GM21619 (cell line): ENCODE measurements around the gene LECT2.

Experiments used
- ATAC-seq: cut with Tn5 transposase; IDR thresholded peaks from one replicate; pipeline ENCODE4 v1.9.1; 2021; ENCODE audit not compliant: unreplicated experiment

LECT2 gene

GRCh38 chr5:135954899-135955298, at the start of gene LECT2:
TSS of gene LECT2 (minus strand) at chr5:135954983. CDS start at chr5:135954833, 150 bp downstream.
- no peak for ATAC-seq

DNA sequence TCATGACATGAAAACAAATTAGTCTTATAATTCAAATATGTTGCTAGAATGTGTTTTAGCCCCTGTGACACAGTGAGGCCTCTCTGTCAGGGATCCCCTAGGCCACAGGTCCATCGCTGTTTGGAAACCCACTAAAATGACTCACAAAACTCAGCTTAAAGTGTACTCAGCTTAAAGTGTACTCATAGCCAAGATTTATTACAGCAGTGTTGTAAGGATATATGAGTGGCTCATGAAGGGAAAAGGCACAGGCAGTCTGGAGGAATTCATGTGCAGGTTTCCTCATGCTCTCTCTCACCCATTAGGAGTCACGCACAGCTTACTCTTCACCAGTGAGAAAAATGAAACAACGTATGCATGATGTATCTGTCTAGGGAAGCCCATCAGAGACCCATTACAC, 49.7 kb upstream of the LECT2 start:
- ATAC-seq: no peak

- ATAC-seq: no peak
These were observed 46.7 kb upstream of the LECT2 start for GRCh38 chr5:136001466-136001981.

DNA sequence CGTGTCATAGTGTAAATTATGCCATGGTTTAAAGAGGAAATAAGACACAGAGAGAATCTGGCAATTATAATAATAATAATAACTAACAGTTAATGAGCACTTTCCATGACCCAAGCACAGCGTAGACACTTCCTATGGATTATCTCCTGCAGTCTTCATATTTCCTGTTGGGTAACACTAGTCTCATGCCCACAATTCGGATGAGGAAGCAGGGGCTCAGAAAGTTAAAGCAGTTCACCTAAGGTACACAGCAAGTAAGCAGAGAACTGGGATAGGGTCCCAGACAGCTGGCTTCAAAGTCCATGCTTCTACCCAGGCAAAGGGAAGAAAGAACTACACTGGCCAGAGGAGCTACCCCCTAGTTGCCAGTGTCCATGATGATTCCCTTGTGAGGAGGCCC, 46.1 kb upstream of the LECT2 start:
- no peak for ATAC-seq

DNA sequence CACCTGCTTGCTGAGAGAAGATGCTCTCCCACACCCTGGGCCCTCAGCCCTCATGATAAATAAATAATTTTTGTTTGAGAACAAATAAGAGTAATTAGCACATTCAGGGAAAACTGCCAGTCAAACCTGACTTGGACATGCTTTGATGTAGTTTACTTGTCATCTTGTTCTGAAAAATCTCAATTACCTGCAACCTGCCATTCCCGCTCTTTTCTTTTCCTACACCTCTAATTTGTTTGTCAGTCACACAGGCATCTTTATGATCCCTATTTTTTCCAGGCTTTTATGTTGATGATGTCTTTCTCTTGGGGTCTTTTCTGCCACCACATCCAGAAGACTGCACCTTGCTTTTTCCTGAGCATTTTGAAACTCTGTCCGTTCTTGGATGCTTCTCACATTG, 45.4 kb upstream of the LECT2 start:
- ATAC-seq: no peak

- ATAC-seq: no peak
These were observed 44.8 kb upstream of the LECT2 start for GRCh38 chr5:135999406-136000139.

GRCh38 chr5:135998889-135999288, 44.1 kb upstream of the LECT2 start:
- no peak for ATAC-seq

- no peak for ATAC-seq
These were observed 43.0 kb upstream of the LECT2 start for GRCh38 chr5:135997673-135998335.

DNA sequence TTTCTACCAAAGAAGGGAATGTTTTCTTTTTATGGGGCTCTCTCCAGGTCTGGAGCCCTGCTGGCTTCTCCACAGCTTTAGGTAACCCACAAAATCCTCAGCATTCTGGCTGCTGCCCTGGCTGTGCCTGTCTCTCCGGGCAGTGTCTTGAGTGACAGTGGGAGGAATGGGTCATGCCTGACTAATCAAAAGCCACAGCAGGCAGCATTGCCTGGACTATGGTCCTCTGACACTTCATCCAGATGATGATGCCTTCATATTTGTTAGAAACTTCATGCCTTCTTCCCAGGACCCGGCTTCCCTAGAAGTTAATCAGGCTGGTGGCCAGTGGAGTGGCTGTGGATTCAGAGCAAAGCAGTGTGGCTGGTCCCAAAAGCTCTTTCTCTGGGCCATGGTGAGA, 41.8 kb upstream of the LECT2 start:
- no peak for ATAC-seq

GRCh38 chr5:135995976-135996375, 41.2 kb upstream of the LECT2 start:
- no peak for ATAC-seq

DNA sequence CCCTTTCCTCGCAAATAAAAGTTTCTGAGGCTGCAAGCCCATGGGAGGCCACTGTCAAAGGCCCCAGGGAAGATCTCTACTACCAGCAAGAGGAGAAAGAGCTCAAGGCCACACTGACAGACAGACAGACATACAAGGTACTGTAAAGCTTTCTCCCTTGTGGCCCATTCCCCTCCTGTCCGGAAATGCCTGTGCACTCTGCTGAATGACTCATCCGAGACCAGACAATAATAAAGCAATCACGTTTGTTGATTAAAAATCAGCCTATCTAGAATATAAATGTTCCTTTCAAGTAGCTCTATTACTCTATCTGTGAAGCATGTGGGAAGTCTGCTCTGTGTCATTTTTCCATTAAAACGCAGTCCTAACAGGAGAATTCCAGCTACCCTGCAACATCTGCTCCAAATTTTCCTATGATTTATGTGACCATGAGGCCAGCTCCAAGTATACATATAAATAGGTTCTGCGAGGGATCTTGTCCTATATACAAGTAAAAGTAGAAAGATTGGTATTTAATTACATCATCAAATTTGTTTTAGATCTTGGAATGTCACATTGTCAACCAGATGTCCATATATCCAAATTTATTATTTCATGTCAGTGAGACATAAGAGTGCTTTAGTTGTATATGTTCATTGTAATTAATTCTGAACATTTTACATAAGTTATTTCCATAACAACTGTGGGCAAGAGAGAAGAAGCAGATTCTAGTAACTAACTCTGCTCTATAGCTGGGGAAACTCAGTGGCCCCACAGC, 39.3 kb upstream of the LECT2 start:
- ATAC-seq: no peak

DNA sequence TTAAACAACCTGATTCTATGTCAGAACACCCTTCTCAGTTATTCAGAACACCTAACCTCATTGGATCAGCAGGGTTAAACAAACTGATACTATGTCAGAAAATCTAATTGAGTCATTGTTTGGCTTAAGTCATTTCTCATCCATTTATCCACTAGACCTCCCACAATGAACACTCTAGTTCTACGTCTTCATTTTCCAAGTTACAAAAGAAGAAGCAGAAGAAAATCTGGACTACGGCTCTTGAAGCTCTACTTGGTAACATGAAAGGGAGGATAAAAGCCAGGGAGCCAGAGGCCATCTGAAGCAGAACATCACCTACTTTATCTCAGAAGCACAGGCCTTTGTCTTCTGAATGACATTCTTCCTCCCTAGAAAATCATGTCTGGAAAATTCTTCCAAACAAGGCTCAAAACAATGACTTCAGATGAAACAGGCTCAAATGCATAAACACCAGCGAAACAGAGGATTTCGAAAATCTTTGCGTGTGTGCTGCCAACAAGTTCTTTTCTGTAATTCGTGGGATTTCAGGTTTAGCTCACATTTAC, 38.6 kb upstream of the LECT2 start:
- no peak for ATAC-seq

DNA sequence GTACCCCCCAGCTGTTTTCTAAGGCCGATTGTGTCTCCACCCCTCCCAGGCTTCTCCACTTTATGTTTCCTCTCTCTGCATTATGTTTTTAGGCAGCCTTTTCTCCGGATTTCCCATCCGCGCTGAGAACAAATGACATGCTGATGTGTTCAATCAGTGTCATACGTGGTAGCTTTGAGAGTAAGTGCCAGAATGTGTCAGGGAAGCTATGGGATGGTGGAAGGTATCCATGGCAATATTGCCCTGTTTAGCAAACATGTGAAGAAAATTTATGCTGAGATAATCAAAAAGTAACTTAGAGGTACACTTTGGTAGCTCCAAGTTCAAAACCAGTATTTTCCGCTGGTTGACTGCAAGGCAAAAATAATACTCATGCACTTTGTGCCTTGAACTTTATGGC, 36.6 kb upstream of the LECT2 start:
- ATAC-seq: no peak

DNA sequence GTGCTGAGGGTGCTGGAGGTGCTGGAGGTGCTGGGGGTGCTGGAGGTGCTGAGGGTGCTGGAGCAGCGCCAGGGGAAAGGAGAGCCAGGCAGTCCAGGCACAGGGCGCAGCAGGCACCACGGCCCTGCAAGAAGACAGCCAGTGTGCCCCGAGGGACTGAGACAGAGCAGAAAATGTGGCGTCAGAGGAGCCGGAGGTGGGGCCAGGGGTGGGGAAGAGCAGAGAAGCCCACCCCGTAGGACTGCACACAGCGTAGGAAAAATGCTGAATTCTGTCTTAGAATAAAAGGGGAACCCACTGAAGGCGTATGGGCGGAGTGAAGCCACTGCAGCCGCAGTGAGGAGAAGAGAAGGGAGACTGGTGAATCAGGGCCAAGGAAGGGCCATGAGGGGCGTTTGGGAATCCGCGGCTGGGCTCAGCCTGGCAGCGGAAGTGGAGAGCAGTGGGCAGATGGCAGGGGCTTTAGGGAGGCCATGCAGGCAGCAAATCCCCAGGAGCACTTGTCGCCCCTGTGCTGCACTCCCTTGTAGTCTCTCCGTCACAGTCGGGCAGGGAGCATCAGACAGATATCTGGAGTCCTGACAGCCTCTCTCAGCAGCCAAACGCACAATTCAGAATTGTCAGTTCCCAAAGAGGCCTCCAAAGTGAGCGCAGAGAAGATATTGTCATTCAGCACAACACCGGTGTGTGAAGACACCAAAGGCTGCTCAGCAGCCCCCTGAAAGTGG, 35.9 kb upstream of the LECT2 start:
- no peak for ATAC-seq

GRCh38 chr5:135989686-135990085, 34.9 kb upstream of the LECT2 start:
- no peak for ATAC-seq

GRCh38 chr5:135988546-135988945, 33.8 kb upstream of the LECT2 start:
- ATAC-seq: no peak

DNA sequence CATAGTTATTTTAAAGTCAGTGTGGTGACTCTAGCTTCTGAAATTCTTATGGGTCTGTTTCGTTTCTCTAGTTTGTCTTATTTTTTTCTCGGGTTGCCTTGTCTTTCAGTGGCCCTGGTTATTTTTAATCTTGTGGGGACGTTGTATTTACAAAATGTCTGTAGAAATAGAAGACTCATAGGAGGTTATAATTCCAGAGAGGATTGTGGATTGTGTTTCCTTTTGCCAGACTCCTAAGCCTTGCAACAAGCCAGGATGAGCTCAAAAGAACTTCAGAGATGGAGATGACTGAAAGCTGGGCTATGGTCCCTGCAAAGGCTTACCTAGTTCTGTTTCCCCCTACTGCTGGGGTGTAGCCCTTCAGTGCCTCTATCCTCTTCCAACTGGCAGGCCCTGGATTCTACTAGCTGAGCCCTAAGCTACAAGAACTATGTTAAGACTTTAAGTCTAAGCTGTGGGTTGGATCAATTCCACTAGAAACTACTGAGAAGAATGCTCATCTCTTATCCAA, 32.2 kb upstream of the LECT2 start:
- no peak for ATAC-seq

DNA sequence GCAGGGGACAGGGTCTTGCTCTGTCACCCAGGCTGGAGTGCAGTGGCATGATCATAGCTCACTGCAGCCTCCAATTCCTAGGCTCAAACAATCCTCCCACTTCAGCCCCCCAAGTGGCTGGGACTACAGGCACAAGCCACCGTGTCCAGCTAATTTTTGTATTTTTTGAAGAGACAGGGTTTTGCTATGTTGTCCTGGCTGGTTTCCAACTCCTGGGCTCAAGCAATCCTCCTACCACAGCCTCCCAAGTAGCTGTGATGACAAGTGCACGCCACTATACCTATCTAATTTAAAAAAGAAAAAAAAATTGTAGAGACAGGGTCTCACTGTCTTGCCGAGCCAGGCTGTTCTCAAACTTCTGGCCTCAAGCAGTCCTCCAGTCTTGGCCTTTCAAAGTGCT, 31.6 kb upstream of the LECT2 start:
- no peak for ATAC-seq

DNA sequence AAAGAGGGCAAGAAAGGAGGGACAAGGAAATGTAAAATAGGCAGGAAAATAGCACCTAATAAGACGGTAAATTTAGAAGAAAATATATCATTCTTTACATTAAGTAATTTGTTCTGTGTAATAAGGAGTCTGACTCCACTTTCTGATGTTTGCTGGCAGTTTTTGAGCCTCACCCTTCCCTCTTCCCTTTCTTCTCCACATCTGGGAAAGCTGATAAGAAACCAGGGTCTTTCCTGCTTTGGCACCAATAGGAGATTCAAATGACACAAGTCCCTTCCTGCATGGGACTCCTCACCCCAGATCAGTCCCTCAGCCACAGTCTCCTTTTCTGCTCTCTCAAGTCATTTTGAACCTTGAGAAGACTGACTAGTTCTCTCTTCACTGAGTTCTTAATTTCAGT, 31.2 kb upstream of the LECT2 start:
- no peak for ATAC-seq

DNA sequence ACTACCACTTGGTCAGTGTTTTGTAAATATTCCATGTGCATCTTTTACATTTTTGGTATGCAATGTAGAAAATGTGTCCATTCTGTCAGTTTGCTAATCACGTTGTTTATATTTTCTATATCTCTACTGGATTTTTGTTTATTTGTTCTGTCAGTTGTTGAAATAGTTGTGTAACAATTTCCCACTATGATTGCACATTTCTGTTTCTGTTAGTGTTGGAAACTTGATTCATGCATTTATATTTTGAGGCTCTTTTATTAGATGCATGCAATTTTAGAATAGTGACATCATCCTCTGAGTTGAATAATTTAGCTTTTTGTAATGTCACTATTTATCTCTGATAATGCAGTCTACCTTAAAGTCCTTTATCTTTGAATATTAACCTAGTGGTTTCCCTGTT, 25.8 kb upstream of the LECT2 start:
- ATAC-seq: no peak

GRCh38 chr5:135979510-135979909, 24.7 kb upstream of the LECT2 start:
- no peak for ATAC-seq
